Right kidney (tissue), 9 donors: ENCODE data around the gene GPC3.
"Not testable (repeated sequence)": the region's sequence is repeated elsewhere in the genome, so short reads cannot be mapped to it uniquely, and the experiment has no call there.

ENCODE experiments used
- DNase-seq: peaks from one replicate; pipeline ENCODE4 v3.0.0-alpha.2; 2016
- long read RNA-seq, 8 donors: transcript quantifications; one replicate each; lab custom pipeline, GENCODE V29; 2026

The GPC3 gene
- long read RNA-seq, donor 1, transcript GPC3-203 (5 exons, 836 nt): minor isoform, 5 of 568 reads
- long read RNA-seq, donor 1, transcript GPC3-201 (8 exons, 2,568 nt): major isoform, 291 of 568 reads
- long read RNA-seq, donor 1, partial matches to known transcripts: 260 of 568 reads
- long read RNA-seq, donor 1, other reads (novel, unspliced or antisense): 11 of 568 reads
- long read RNA-seq, donor 2, transcript GPC3-201 (8 exons, 2,568 nt): major isoform, 179 of 430 reads
- long read RNA-seq, donor 2, partial matches to known transcripts: 240 of 430 reads
- long read RNA-seq, donor 2, other reads (novel, unspliced or antisense): 9 of 430 reads
- long read RNA-seq, donor 3, transcript GPC3-201 (8 exons, 2,568 nt): major isoform, 137 of 331 reads
- long read RNA-seq, donor 3, transcript GPC3-203 (5 exons, 836 nt): minor isoform, 5 of 331 reads
- long read RNA-seq, donor 3, partial matches to known transcripts: 179 of 331 reads
- long read RNA-seq, donor 3, other reads (novel, unspliced or antisense): 9 of 331 reads
- long read RNA-seq, donor 4, transcript GPC3-201 (8 exons, 2,568 nt): major isoform, 241 of 621 reads
- long read RNA-seq, donor 4, transcript GPC3-203 (5 exons, 836 nt): minor isoform, 9 of 621 reads
- long read RNA-seq, donor 4, partial matches to known transcripts: 360 of 621 reads
- long read RNA-seq, donor 4, other reads (novel, unspliced or antisense): 11 of 621 reads
- long read RNA-seq, donor 5, transcript GPC3-201 (8 exons, 2,568 nt): major isoform, 250 of 481 reads
- long read RNA-seq, donor 5, partial matches to known transcripts: 223 of 481 reads
- long read RNA-seq, donor 5, other reads (novel, unspliced or antisense): 7 of 481 reads
- long read RNA-seq, donor 6, transcript GPC3-201 (8 exons, 2,568 nt): major isoform, 198 of 568 reads
- long read RNA-seq, donor 6, partial matches to known transcripts: 363 of 568 reads
- long read RNA-seq, donor 6, other reads (novel, unspliced or antisense): 6 of 568 reads
- long read RNA-seq, donor 7, transcript GPC3-201 (8 exons, 2,568 nt): major isoform, 396 of 1,096 reads
- long read RNA-seq, donor 7, transcript GPC3-203 (5 exons, 836 nt): minor isoform, 7 of 1,096 reads
- long read RNA-seq, donor 7, partial matches to known transcripts: 673 of 1,096 reads
- long read RNA-seq, donor 7, other reads (novel, unspliced or antisense): 20 of 1,096 reads
- long read RNA-seq, donor 8, transcript GPC3-201 (8 exons, 2,568 nt): major isoform, 278 of 573 reads
- long read RNA-seq, donor 8, partial matches to known transcripts: 265 of 573 reads
- long read RNA-seq, donor 8, other reads (novel, unspliced or antisense): 27 of 573 reads

- DNase-seq: peak; percentile 81
Observed at GRCh38 chrX:133985164-133985966, at the start of gene GPC3. Gene GPC3, minus strand, starts transcription at chrX:133985594.

GRCh38 chrX:134032441-134032840 lies 47.0 kb upstream of the GPC3 start:
- no peak for DNase-seq

- peak; percentile 53 for DNase-seq
Observed at GRCh38 chrX:134026565-134027311, 41.3 kb upstream of the GPC3 start.

- no peak for DNase-seq
Observed at GRCh38 chrX:134025986-134026545, 40.7 kb upstream of the GPC3 start.

GRCh38 chrX:134024686-134025377 lies 39.4 kb upstream of the GPC3 start:
- DNase-seq: no peak

- DNase-seq: no peak
Observed at GRCh38 chrX:134023851-134024281, 38.5 kb upstream of the GPC3 start.

GRCh38 chrX:134020910-134021309 lies 35.5 kb upstream of the GPC3 start:
- no peak for DNase-seq

GRCh38 chrX:134019567-134020206 lies 34.3 kb upstream of the GPC3 start:
- DNase-seq: no peak

GRCh38 chrX:134016309-134016708 lies 30.9 kb upstream of the GPC3 start:
- not testable (repeated sequence) for DNase-seq

- not testable (repeated sequence) for DNase-seq
Observed at GRCh38 chrX:134015510-134015909, 30.1 kb upstream of the GPC3 start.

GRCh38 chrX:134013524-134013923 lies 28.1 kb upstream of the GPC3 start:
- no peak for DNase-seq

GRCh38 chrX:134013092-134013497 lies 27.7 kb upstream of the GPC3 start:
- no peak for DNase-seq

GRCh38 chrX:134010690-134011089 lies 25.3 kb upstream of the GPC3 start:
- no peak for DNase-seq

GRCh38 chrX:134007716-134008115 lies 22.3 kb upstream of the GPC3 start:
- DNase-seq: no peak

GRCh38 chrX:134006484-134007161 lies 21.2 kb upstream of the GPC3 start:
- DNase-seq: no peak

- no peak for DNase-seq
Observed at GRCh38 chrX:134004084-134004483, 18.7 kb upstream of the GPC3 start.

GRCh38 chrX:134002921-134003615 lies 17.7 kb upstream of the GPC3 start:
- no peak for DNase-seq
